Immature natural killer cell (primary cell): Measurements from ENCODE around the gene CACNA1D. TPM values are rescaled to one million over a fixed set of nuclear protein-coding genes. Genes with fewer than 3 reads are reported as not detected.
"Not testable (repeated sequence)": the region's sequence is repeated elsewhere in the genome, so short reads cannot be mapped to it uniquely, and the experiment has no call there.

Experiments used
- DNase-seq, 3 donors: peaks; one replicate each; pipeline ENCODE4 v3.0.0; 2022; ENCODE audit warnings: mixed read lengths in 1 of 3
- H3K27ac Mint-ChIP-seq, 6 donors: one replicate each; pipeline ENCODE4 v1.8.0; 2020; ENCODE audit warnings: mixed read lengths in 6 of 6, mild to moderate bottlenecking in 5 of 6, inconsistent platforms in 4 of 6, moderate library complexity in 3 of 6
- H3K27me3 Mint-ChIP-seq, 3 donors: one replicate each; pipeline ENCODE4 v1.8.0; 2020 to 2021; ENCODE audit warnings: low read depth in 3 of 3, mild to moderate bottlenecking in 3 of 3, mixed read lengths in 3 of 3, moderate library complexity in 3 of 3, inconsistent platforms in 1 of 3
- H3K36me3 Mint-ChIP-seq, 3 donors: one replicate each; pipeline ENCODE4 v1.8.0; 2020; ENCODE audit warnings: mixed read lengths in 3 of 3, inconsistent platforms in 2 of 3, mild to moderate bottlenecking in 2 of 3
- H3K4me1 Mint-ChIP-seq, 2 donors: one replicate each; pipeline ENCODE4 v1.8.0; 2020; ENCODE audit warnings: inconsistent platforms in 2 of 2, mild to moderate bottlenecking in 2 of 2, mixed read lengths in 2 of 2, moderate library complexity in 1 of 2
- H3K4me3 Mint-ChIP-seq, 5 donors: one replicate each; pipeline ENCODE4 v1.8.0; 2020; ENCODE audit warnings: mild to moderate bottlenecking in 5 of 5, mixed read lengths in 5 of 5, inconsistent platforms in 3 of 5, moderate library complexity in 3 of 5
- H3K9me3 Mint-ChIP-seq, 6 donors: one replicate each; pipeline ENCODE4 v1.8.0; 2020; ENCODE audit warnings: mild to moderate bottlenecking in 6 of 6, mixed read lengths in 6 of 6, inconsistent platforms in 4 of 6, moderate library complexity in 3 of 6
- polyA plus RNA-seq, 3 donors: library from polyadenylated mRNA; unstranded; fragments of 300-500 nt; fragmentation: Illumina TruSeq; gene quantifications; one replicate each; pipeline ENCODE4 v1.2.3, GENCODE V29; 2021

The CACNA1D gene
- polyA plus RNA-seq, 3 donors from 2014 or later, result not detected

GRCh38 chr3:53628536-53629401 is 134.4 kb downstream of the CACNA1D start:
- peaks cover 31 to 41% of the 10 kb centered on the region in 2 donors for H3K4me1 Mint-ChIP-seq
- H3K9me3 Mint-ChIP-seq, result peaks cover 0 to 3% (median 0%) of the 10 kb centered on the region in 6 donors
- H3K36me3 Mint-ChIP-seq, result no peaks in the 10 kb centered on the region
- H3K27me3 Mint-ChIP-seq, result peaks cover 3 to 7% (median 4%) of the 10 kb centered on the region in 3 donors
- H3K4me3 Mint-ChIP-seq, result peak overlapping the region; percentile 60 to 75 (median 72)
- DNase-seq, result peak; percentile 17 to 21 (median 18)
- peak overlapping the region; percentile 56 to 90 (median 82) for H3K27ac Mint-ChIP-seq

GRCh38 chr3:53629402-53629723 is 135.0 kb downstream of the CACNA1D start:
- H3K4me1 Mint-ChIP-seq, result peaks cover 31 to 41% of the 10 kb centered on the region in 2 donors
- peak overlapping the region; percentile 60 to 75 (median 72) for H3K4me3 Mint-ChIP-seq
- peak overlapping the region; percentile 56 to 90 (median 82) for H3K27ac Mint-ChIP-seq
- DNase-seq, result peak in 1 of 3 donors; percentile 1
- peaks cover 0 to 3% (median 0%) of the 10 kb centered on the region in 6 donors for H3K9me3 Mint-ChIP-seq
- peaks cover 3 to 6% (median 4%) of the 10 kb centered on the region in 3 donors for H3K27me3 Mint-ChIP-seq
- no peaks in the 10 kb centered on the region for H3K36me3 Mint-ChIP-seq

GRCh38 chr3:53630547-53630946 is 136.1 kb downstream of the CACNA1D start:
- Mint-ChIP-seq H3K4me3 (peak overlapping the region in 1 of 5 donors; percentile 1), H3K27ac (peak overlapping the region in 2 of 6 donors; percentile 3 to 90), H3K36me3 (no peaks in the 10 kb centered on the region), H3K27me3 (peaks cover 3 to 4% (median 3%) of the 10 kb centered on the region in 3 donors), H3K4me1 (peaks cover 31 to 41% of the 10 kb centered on the region in 2 donors), H3K9me3 (peaks cover 0 to 3% (median 0%) of the 10 kb centered on the region in 6 donors)
- DNase-seq, result no peak

- Mint-ChIP-seq H3K4me1 (peaks cover 30 to 36% of the 10 kb centered on the region in 2 donors), H3K9me3 (peaks cover 0 to 5% (median 0%) of the 10 kb centered on the region in 6 donors), H3K36me3 (no peaks in the 10 kb centered on the region), H3K27ac (no peak overlapping the region), H3K27me3 (peaks cover 0 to 2% (median 2%) of the 10 kb centered on the region in 3 donors), H3K4me3 (no peak overlapping the region)
- DNase-seq, result no peak
Observed at GRCh38 chr3:53633197-53633787, 138.9 kb downstream of the CACNA1D start.

- H3K4me3 Mint-ChIP-seq, result no peak overlapping the region
- peaks cover 0 to 5% (median 0%) of the 10 kb centered on the region in 6 donors for H3K9me3 Mint-ChIP-seq
- peaks cover 13 to 18% of the 10 kb centered on the region in 2 donors for H3K4me1 Mint-ChIP-seq
- peaks cover 0 to 2% (median 2%) of the 10 kb centered on the region in 3 donors for H3K27me3 Mint-ChIP-seq
- H3K27ac Mint-ChIP-seq, result no peak overlapping the region
- no peaks in the 10 kb centered on the region for H3K36me3 Mint-ChIP-seq
- DNase-seq, result no peak
Observed at GRCh38 chr3:53635041-53635440, 140.6 kb downstream of the CACNA1D start.

- H3K36me3 Mint-ChIP-seq, H3K4me3 Mint-ChIP-seq, H3K27me3 Mint-ChIP-seq, DNase-seq, H3K4me1 Mint-ChIP-seq, H3K9me3 Mint-ChIP-seq, H3K27ac Mint-ChIP-seq: not testable (repeated sequence)
Observed at GRCh38 chr3:53638806-53639205, 144.4 kb downstream of the CACNA1D start.

GRCh38 chr3:53641397-53641796 is 147.0 kb downstream of the CACNA1D start:
- DNase-seq, result no peak
- no peak overlapping the region for H3K27ac Mint-ChIP-seq
- no peaks in the 10 kb centered on the region for H3K36me3 Mint-ChIP-seq
- no peaks in the 10 kb centered on the region for H3K9me3 Mint-ChIP-seq
- no peak overlapping the region for H3K4me3 Mint-ChIP-seq
- peaks cover under 1 to 8% (median 6%) of the 10 kb centered on the region in 3 donors for H3K27me3 Mint-ChIP-seq
- no peaks in the 10 kb centered on the region for H3K4me1 Mint-ChIP-seq

- no peaks in the 10 kb centered on the region for H3K4me1 Mint-ChIP-seq
- no peaks in the 10 kb centered on the region for H3K9me3 Mint-ChIP-seq
- H3K27me3 Mint-ChIP-seq, result peaks cover 4 to 7% (median 6%) of the 10 kb centered on the region in 3 donors
- H3K27ac Mint-ChIP-seq, result no peak overlapping the region
- no peak for DNase-seq
- H3K4me3 Mint-ChIP-seq, result no peak overlapping the region
- no peaks in the 10 kb centered on the region for H3K36me3 Mint-ChIP-seq
Observed at GRCh38 chr3:53642211-53642610, 147.8 kb downstream of the CACNA1D start.

GRCh38 chr3:53643757-53644156 is 149.3 kb downstream of the CACNA1D start:
- Mint-ChIP-seq H3K4me3 (no peak overlapping the region), H3K9me3 (no peaks in the 10 kb centered on the region), H3K4me1 (no peaks in the 10 kb centered on the region), H3K27me3 (peaks cover 4 to 10% (median 9%) of the 10 kb centered on the region in 3 donors), H3K36me3 (no peaks in the 10 kb centered on the region), H3K27ac (no peak overlapping the region)
- DNase-seq, result no peak

- Mint-ChIP-seq H3K4me3 (no peak overlapping the region), H3K36me3 (no peaks in the 10 kb centered on the region), H3K9me3 (no peaks in the 10 kb centered on the region), H3K27me3 (peaks cover 5 to 12% (median 10%) of the 10 kb centered on the region in 3 donors), H3K27ac (no peak overlapping the region), H3K4me1 (no peaks in the 10 kb centered on the region)
- no peak for DNase-seq
Observed at GRCh38 chr3:53645754-53646153, 151.3 kb downstream of the CACNA1D start.

GRCh38 chr3:53646723-53647122 is 152.3 kb downstream of the CACNA1D start:
- peaks cover 5 to 10% (median 10%) of the 10 kb centered on the region in 3 donors for H3K27me3 Mint-ChIP-seq
- no peaks in the 10 kb centered on the region for H3K9me3 Mint-ChIP-seq
- DNase-seq, result no peak
- no peaks in the 10 kb centered on the region for H3K36me3 Mint-ChIP-seq
- no peaks in the 10 kb centered on the region for H3K4me1 Mint-ChIP-seq
- H3K27ac Mint-ChIP-seq, result no peak overlapping the region
- H3K4me3 Mint-ChIP-seq, result no peak overlapping the region

GRCh38 chr3:53649816-53650215 is 155.4 kb downstream of the CACNA1D start:
- Mint-ChIP-seq H3K27ac (no peak overlapping the region), H3K27me3 (peaks cover 5 to 12% (median 10%) of the 10 kb centered on the region in 3 donors), H3K9me3 (peaks cover 0 to 16% (median 7%) of the 10 kb centered on the region in 6 donors)

GRCh38 chr3:53650424-53650823 is 156.0 kb downstream of the CACNA1D start:
- no peak for DNase-seq
- H3K27me3 Mint-ChIP-seq, result peaks cover 5 to 15% (median 12%) of the 10 kb centered on the region in 3 donors

More at GRCh38 chr3:53649816-53650215, 155.4 kb downstream of the CACNA1D start:
- Mint-ChIP-seq H3K36me3 (peaks cover 0 to 4% (median 0%) of the 10 kb centered on the region in 3 donors), H3K4me1 (no peaks in the 10 kb centered on the region), H3K4me3 (no peak overlapping the region)
- DNase-seq, result no peak

More at GRCh38 chr3:53650424-53650823, 156.0 kb downstream of the CACNA1D start:
- Mint-ChIP-seq H3K4me3 (no peak overlapping the region), H3K27ac (no peak overlapping the region), H3K36me3 (peaks cover 0 to 4% (median 0%) of the 10 kb centered on the region in 3 donors), H3K9me3 (peaks cover 0 to 21% (median 7%) of the 10 kb centered on the region in 6 donors), H3K4me1 (no peaks in the 10 kb centered on the region)
